K562 (cell line): ENCODE data around the gene TLE3. TPM values are rescaled to one million over a fixed set of nuclear protein-coding genes. Genes with fewer than 3 reads are reported as not detected.

Experiments
- AFF4 ChIP-seq: sonication (generic); formaldehyde crosslinking; IDR thresholded peaks from 2 replicates; pipeline ENCODE4 v1.8.0; 2023; ENCODE audit warnings: mild to moderate bottlenecking, missing genetic modification reagents
- CBFA2T3 ChIP-seq: fragments of 450-650 bp; IDR thresholded peaks from 2 replicates; pipeline ENCODE4 v1.6.1; 2017
- DNMT1 ChIP-seq: fragments of 450-650 bp; IDR thresholded peaks from 2 replicates; pipeline ENCODE4 v1.6.1; 2016; ENCODE audit warnings: antibody characterized with exemption, mild to moderate bottlenecking
- EWSR1 ChIP-seq: fragments of 450-650 bp; IDR thresholded peaks from 2 replicates; pipeline ENCODE4 v1.6.1; 2018; ENCODE audit warnings: borderline replicate concordance, mild to moderate bottlenecking, low read depth, moderate library complexity; ENCODE audit not compliant: partially characterized antibody
- GATAD2B ChIP-seq: fragments of 450-650 bp; IDR thresholded peaks from 2 replicates; pipeline ENCODE4 v1.6.1; 2017; ENCODE audit warnings: mild to moderate bottlenecking, borderline replicate concordance
- KLF6 ChIP-seq: fragments of 250-450 bp; sonication (Bioruptor Pico); IDR thresholded peaks from 2 replicates; pipeline ENCODE4 v1.4.0; 2020; ENCODE audit warnings: mild to moderate bottlenecking, moderate library complexity, borderline replicate concordance
- RBBP5 ChIP-seq: fragments of 200-600 bp; sonication (generic); IDR thresholded peaks from 2 replicates; pipeline ENCODE4 v1.6.1; 2012; ENCODE audit warnings: borderline replicate concordance, mild to moderate bottlenecking, low read length, control low read depth, inconsistent platforms; ENCODE audit not compliant: insufficient read depth, poor library complexity, severe bottlenecking
- RBM34 ChIP-seq: fragments of 200-400 bp; formaldehyde crosslinking; IDR thresholded peaks from 2 replicates; pipeline ENCODE4 v1.6.1; 2018; ENCODE audit warnings: low read length, borderline replicate concordance; ENCODE audit not compliant: insufficient read depth
- SMARCA4 ChIP-seq: fragments of 450-650 bp; IDR thresholded peaks from 2 replicates; pipeline ENCODE4 v1.6.1; 2016
- SP2 ChIP-seq: IDR thresholded peaks from 2 replicates; pipeline ENCODE4 v1.6.1; 2011; ENCODE audit warnings: mild to moderate bottlenecking, low read depth, low read length, moderate library complexity; ENCODE audit not compliant: poor library complexity, severe bottlenecking; ENCODE audit errors: extremely low read depth
- SREBF1 ChIP-seq: fragments of 150-350 bp; IDR thresholded peaks from 2 replicates; pipeline ENCODE4 v1.6.1; 2014; ENCODE audit warnings: antibody characterized with exemption, low read depth, low read length, borderline replicate concordance
- ZEB2 ChIP-seq: fragments of 450-650 bp; IDR thresholded peaks from 2 replicates; pipeline ENCODE4 v1.6.1; 2016
- ZNF175 ChIP-seq: fragments of 200-800 bp; sonication (Bioruptor generic); IDR thresholded peaks from 2 replicates; pipeline ENCODE4 v1.6.1; 2016; ENCODE audit warnings: low read depth, mild to moderate bottlenecking, missing genetic modification characterization, missing compliant biosample characterization
- ZNF184 ChIP-seq: sonication (generic); formaldehyde crosslinking; IDR thresholded peaks from 2 replicates; pipeline ENCODE4 v1.5.0; 2020; ENCODE audit warnings: missing genetic modification reagents
- ZNF561 ChIP-seq: fragments of 450-650 bp; formaldehyde crosslinking; conservative IDR thresholded peaks from 2 replicates; pipeline ENCODE4 v1.4.0; 2020; ENCODE audit warnings: mild to moderate bottlenecking, moderate library complexity
- ZNF589 ChIP-seq: fragments of 200-800 bp; sonication (Bioruptor generic); IDR thresholded peaks from 2 replicates; pipeline ENCODE4 v1.6.1; 2016; ENCODE audit warnings: low read depth, missing genetic modification characterization, missing compliant biosample characterization
- ZNF592 ChIP-seq: fragments of 450-650 bp; IDR thresholded peaks from 2 replicates; pipeline ENCODE4 v1.6.1; 2017; ENCODE audit warnings: antibody characterized with exemption, mild to moderate bottlenecking
- ZSCAN29 ChIP-seq: fragments of 450-650 bp; IDR thresholded peaks from 2 replicates; pipeline ENCODE4 v1.6.1; 2017
- polyA plus RNA-seq, 8 experiments: library from polyadenylated mRNA; depleted of rRNA in 4 of 8; stranded (reverse) in 5 of 8; unstranded in 3 of 8; fragments of >200 nt; fragmentation: Nextera tagmentation in 2 of 8; fragmentation: Illumina TruSeq in 1 of 8; extraction: Ambion mirVana in 2 of 8; extraction: Trizol in 1 of 8; gene quantifications; 2 replicates each; pipeline versions ENCODE4 v1.2.1 to v1.2.3, GENCODE V29; 2011 to 2014; ENCODE audit warnings: inconsistent platforms in 1 of 8, missing spikeins in 1 of 8
- total RNA-seq, 7 experiments: library from RNA; depleted of rRNA in 6 of 7; stranded (reverse); fragments of >200 nt in 6 of 7; fragmentation: Illumina TruSeq in 2 of 7; extraction: Trizol in 2 of 7; gene quantifications; 2 replicates each; pipeline versions ENCODE4 v1.2.1 to v1.2.3, GENCODE V29; 2011 to 2021; ENCODE audit warnings: low replicate concordance in 1 of 7
- TF ChIP-seq, protein P1 (sequence below): IDR thresholded peaks from 2 replicates; pipeline ENCODE4 v1.6.1; 2016; ENCODE audit warnings: missing genetic modification characterization, missing compliant biosample characterization

The TLE3 gene
- total and polyA plus RNA-seq, 9 of the 15 experiments (the other 6 are each of a cell fraction or from before 2014, with no cell fraction given): 1.5 to 84.2 (median 14.1) TPM

- no peak for TF ChIP-seq ZNF184 (CRISPR knock-in tag)
- no peak for TF ChIP-seq EWSR1
- peak; percentile 73 for TF ChIP-seq RBBP5
- no peak for TF ChIP-seq ZNF561 (CRISPR knock-in tag)
- TF ChIP-seq GATAD2B: no peak
- no peak for TF ChIP-seq KLF6 (CRISPR knock-in tag)
- TF ChIP-seq SMARCA4: 0 out of 2 replicates have a peak, but pooled peaks have one; percentile 12
- TF ChIP-seq ZEB2: no peak
- TF ChIP-seq ZSCAN29: no peak
- TF ChIP-seq ZNF175 (CRISPR knock-in tag): 0 out of 2 replicates have a peak, but pooled peaks have one; percentile 21
- no peak for TF ChIP-seq RBM34
- 0 out of 2 replicates have a peak, but pooled peaks have one; percentile 6 for TF ChIP-seq AFF4
- TF ChIP-seq SP2: no peak
- TF ChIP-seq ZNF589 (CRISPR knock-in tag): no peak
- no peak for TF ChIP-seq SREBF1
- no peak for TF ChIP-seq CBFA2T3
- TF ChIP-seq, protein P1, sequence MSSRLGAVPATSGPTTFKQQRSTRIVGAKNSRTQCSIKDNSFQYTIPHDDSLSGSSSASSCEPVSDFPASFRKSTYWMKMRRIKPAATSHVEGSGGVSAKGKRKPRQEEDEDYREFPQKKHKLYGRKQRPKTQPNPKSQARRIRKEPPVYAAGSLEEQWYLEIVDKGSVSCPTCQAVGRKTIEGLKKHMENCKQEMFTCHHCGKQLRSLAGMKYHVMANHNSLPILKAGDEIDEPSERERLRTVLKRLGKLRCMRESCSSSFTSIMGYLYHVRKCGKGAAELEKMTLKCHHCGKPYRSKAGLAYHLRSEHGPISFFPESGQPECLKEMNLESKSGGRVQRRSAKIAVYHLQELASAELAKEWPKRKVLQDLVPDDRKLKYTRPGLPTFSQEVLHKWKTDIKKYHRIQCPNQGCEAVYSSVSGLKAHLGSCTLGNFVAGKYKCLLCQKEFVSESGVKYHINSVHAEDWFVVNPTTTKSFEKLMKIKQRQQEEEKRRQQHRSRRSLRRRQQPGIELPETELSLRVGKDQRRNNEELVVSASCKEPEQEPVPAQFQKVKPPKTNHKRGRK: peak; percentile 47; the same call in 1 of the 2 replicates
- no peak for TF ChIP-seq DNMT1
- no peak for TF ChIP-seq ZNF592
These were observed 897 bp upstream of the TLE3 start (continued) for GRCh38 chr15:70098461-70099166.
